K562 (cell line): ENCODE results near the gene WTIP. TPM values are rescaled to one million over a fixed set of nuclear protein-coding genes. Genes with fewer than 3 reads are reported as not detected.

Experiments
- BRF1 ChIP-seq: IDR thresholded peaks from 3 replicates; pipeline ENCODE4 v1.6.1; 2011; ENCODE audit warnings: borderline replicate concordance, mild to moderate bottlenecking; ENCODE audit not compliant: insufficient read length; ENCODE audit errors: extremely low read depth
- GTF2F1 ChIP-seq: IDR thresholded peaks from 2 replicates; pipeline ENCODE4 v1.6.1; 2011; ENCODE audit warnings: low read depth, low read length, improper control_type of control experiment
- KDM1A ChIP-seq, 2 experiments: fragments of 450-650 bp; IDR thresholded peaks; 2 replicates each; pipeline ENCODE4 v1.6.1; 2016; ENCODE audit warnings: mild to moderate bottlenecking in 2 of 2
- MED1 ChIP-seq: sonication (generic); formaldehyde crosslinking; IDR thresholded peaks from 2 replicates; pipeline ENCODE4 v1.8.1; 2023; ENCODE audit warnings: missing genetic modification reagents, borderline replicate concordance
- NFXL1 ChIP-seq: fragments of 450-650 bp; formaldehyde crosslinking; IDR thresholded peaks from 2 replicates; pipeline ENCODE4 v1.4.0; 2021; ENCODE audit warnings: mild to moderate bottlenecking
- SIN3B ChIP-seq: fragments of 450-650 bp; IDR thresholded peaks from 2 replicates; pipeline ENCODE4 v1.6.1; 2017; ENCODE audit warnings: low read depth, mild to moderate bottlenecking, moderate library complexity
- SNIP1 ChIP-seq: fragments of 450-650 bp; IDR thresholded peaks from 2 replicates; pipeline ENCODE4 v1.7.1; 2017; ENCODE audit warnings: low read depth, mild to moderate bottlenecking
- SRSF3 ChIP-seq: fragments of 200-400 bp; formaldehyde crosslinking; IDR thresholded peaks from 2 replicates; pipeline ENCODE4 v1.6.1; 2016; ENCODE audit warnings: mild to moderate bottlenecking, low read length, moderate library complexity; ENCODE audit not compliant: insufficient read depth
- YY1 ChIP-seq, 3 experiments: IDR thresholded peaks; 2 replicates each; pipeline ENCODE4 v1.6.1; 2011; ENCODE audit warnings: low read length in 2 of 3, mild to moderate bottlenecking in 2 of 3, moderate library complexity in 2 of 3, borderline replicate concordance in 1 of 3, control low read depth in 1 of 3, low read depth in 1 of 3; ENCODE audit not compliant: insufficient read depth in 3 of 3, insufficient replicate concordance in 2 of 3, control insufficient read depth in 1 of 3, insufficient read length in 1 of 3; ENCODE audit errors: extremely low read depth in 1 of 3
- ZNF143 ChIP-seq: sonication (generic); formaldehyde crosslinking; IDR thresholded peaks from 2 replicates; pipeline ENCODE4 v1.9.0; 2022; ENCODE audit warnings: mild to moderate bottlenecking, missing genetic modification reagents
- ZNF184 ChIP-seq: sonication (generic); formaldehyde crosslinking; IDR thresholded peaks from 2 replicates; pipeline ENCODE4 v1.5.0; 2020; ENCODE audit warnings: missing genetic modification reagents
- ZNF561 ChIP-seq: fragments of 450-650 bp; formaldehyde crosslinking; conservative IDR thresholded peaks from 2 replicates; pipeline ENCODE4 v1.4.0; 2020; ENCODE audit warnings: mild to moderate bottlenecking, moderate library complexity
- ZNF785 ChIP-seq: fragments of 250-450 bp; sonication (Bioruptor Pico); IDR thresholded peaks from 2 replicates; pipeline ENCODE4 v1.4.0; 2020; ENCODE audit warnings: mild to moderate bottlenecking
- polyA plus RNA-seq, 8 experiments: library from polyadenylated mRNA; depleted of rRNA in 4 of 8; stranded (reverse) in 5 of 8; unstranded in 3 of 8; fragments of >200 nt; fragmentation: Nextera tagmentation in 2 of 8; fragmentation: Illumina TruSeq in 1 of 8; extraction: Ambion mirVana in 2 of 8; extraction: Trizol in 1 of 8; gene quantifications; 2 replicates each; pipeline versions ENCODE4 v1.2.1 to v1.2.3, GENCODE V29; 2011 to 2014; ENCODE audit warnings: inconsistent platforms in 1 of 8, missing spikeins in 1 of 8
- total RNA-seq, 7 experiments: library from RNA; depleted of rRNA in 6 of 7; stranded (reverse); fragments of >200 nt in 6 of 7; fragmentation: Illumina TruSeq in 2 of 7; extraction: Trizol in 2 of 7; gene quantifications; 2 replicates each; pipeline versions ENCODE4 v1.2.1 to v1.2.3, GENCODE V29; 2011 to 2021; ENCODE audit warnings: low replicate concordance in 1 of 7
- TF ChIP-seq, protein P1 (sequence below): fragments of 450-650 bp; IDR thresholded peaks from 2 replicates; pipeline ENCODE4 v1.6.1; 2016; ENCODE audit warnings: low read depth
- TF ChIP-seq, protein P2 (sequence below), 2 experiments: fragments of 150-350 bp in 1 of 2; IDR thresholded peaks; 2 replicates each; pipeline ENCODE4 v1.6.1; 2012 to 2016; ENCODE audit warnings: low read depth in 2 of 2, low read length in 2 of 2, mild to moderate bottlenecking in 1 of 2, moderate library complexity in 1 of 2

Gene WTIP
- total and polyA plus RNA-seq, 9 of the 15 experiments (the other 6 are each of a cell fraction or from before 2014, with no cell fraction given), result under 0.01 to 0.54 (median 0.27) TPM; not detected in 1

DNA sequence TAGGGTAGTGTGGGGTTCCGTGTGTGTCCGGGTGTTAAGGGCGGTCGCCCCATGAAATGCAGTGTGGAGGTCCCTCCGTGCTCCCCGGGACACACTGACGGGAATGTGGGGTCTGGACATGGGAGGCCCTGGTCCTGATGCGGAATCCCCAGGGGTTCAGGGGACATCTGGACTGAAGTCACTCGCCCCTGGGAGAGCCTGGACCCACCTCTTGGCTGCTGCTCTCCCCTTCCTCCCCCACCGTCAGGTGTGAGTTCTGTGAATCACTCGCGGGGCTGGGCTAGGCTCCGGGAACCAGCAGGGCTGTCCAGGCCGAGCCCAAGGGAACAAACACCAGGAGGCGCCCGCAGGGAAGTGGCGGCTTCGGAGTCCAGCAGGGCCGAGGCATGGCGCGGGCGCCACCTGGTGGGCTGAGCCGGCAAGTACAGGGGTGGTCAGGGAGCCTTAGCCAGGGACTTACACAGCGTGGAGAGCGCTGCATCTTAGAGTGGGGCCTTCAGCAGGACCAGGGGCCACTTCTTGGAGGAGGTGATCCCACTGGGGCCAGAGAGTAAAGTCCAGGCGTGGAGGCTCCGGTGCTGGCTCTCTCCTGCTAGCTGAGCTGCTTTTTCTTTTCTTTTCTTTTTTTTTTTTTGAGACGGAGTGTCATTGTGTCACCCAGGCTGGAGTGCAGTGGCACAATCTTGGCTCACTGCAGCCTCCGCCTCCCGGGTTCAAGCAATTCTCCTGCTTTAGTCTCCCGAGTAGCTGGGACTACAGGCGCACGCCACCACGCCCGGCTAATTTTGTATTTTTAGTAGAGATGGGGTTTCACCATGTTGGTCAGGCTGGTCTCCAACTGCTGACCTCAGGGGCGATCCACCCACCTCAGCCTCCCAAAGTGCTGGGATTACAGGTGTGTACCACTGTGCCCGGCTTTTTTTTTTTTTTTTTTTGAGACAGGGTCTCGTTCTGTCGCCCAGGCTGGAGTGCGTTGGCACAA, 20.1 kb downstream of the WTIP start (continued):
- TF ChIP-seq, protein P1, sequence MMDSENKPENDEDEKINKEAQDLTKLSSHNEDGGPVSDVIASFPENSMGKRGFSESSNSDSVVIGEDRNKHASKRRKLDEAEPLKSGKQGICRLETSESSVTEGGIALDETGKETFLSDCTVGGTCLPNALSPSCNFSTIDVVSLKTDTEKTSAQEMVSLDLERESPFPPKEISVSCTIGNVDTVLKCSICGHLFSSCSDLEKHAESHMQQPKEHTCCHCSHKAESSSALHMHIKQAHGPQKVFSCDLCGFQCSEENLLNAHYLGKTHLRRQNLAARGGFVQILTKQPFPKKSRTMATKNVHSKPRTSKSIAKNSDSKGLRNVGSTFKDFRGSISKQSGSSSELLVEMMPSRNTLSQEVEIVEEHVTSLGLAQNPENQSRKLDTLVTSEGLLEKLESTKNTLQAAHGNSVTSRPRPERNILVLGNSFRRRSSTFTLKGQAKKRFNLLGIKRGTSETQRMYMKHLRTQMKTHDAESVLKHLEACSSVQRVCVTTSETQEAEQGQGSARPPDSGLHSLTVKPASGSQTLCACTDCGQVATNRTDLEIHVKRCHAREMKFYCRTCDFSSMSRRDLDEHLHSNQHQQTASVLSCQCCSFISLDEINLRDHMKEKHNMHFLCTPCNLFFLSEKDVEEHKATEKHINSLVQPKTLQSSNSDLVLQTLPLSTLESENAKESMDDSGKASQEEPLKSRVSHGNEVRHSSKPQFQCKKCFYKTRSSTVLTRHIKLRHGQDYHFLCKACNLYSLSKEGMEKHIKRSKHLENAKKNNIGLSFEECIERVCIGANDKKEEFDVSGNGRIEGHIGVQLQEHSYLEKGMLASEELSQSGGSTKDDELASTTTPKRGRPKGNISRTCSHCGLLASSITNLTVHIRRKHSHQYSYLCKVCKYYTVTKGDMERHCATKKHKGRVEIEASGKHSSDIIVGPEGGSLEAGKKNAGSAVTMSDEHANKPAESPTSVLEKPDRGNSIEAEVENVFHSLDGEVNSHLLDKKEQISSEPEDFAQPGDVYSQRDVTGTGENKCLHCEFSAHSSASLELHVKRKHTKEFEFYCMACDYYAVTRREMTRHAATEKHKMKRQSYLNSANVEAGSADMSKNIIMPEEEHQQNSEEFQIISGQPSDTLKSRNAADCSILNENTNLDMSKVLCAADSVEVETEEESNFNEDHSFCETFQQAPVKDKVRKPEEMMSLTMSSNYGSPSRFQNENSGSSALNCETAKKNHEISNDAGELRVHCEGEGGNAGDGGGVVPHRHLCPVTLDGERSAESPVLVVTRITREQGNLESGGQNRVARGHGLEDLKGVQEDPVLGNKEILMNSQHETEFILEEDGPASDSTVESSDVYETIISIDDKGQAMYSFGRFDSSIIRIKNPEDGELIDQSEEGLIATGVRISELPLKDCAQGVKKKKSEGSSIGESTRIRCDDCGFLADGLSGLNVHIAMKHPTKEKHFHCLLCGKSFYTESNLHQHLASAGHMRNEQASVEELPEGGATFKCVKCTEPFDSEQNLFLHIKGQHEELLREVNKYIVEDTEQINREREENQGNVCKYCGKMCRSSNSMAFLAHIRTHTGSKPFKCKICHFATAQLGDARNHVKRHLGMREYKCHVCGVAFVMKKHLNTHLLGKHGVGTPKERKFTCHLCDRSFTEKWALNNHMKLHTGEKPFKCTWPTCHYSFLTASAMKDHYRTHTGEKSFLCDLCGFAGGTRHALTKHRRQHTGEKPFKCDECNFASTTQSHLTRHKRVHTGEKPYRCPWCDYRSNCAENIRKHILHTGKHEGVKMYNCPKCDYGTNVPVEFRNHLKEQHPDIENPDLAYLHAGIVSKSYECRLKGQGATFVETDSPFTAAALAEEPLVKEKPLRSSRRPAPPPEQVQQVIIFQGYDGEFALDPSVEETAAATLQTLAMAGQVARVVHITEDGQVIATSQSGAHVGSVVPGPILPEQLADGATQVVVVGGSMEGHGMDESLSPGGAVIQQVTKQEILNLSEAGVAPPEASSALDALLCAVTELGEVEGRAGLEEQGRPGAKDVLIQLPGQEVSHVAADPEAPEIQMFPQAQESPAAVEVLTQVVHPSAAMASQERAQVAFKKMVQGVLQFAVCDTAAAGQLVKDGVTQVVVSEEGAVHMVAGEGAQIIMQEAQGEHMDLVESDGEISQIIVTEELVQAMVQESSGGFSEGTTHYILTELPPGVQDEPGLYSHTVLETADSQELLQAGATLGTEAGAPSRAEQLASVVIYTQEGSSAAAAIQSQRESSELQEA, result no peak
- TF ChIP-seq GTF2F1 (no peak), BRF1 (no peak), SRSF3 (no peak), ZNF184 (no peak), YY1 (IDR thresholded peaks at IDR 0.05; ENCODE audit: borderline replicate concordance in 1 of 3, control insufficient read depth in 1 of 3, extremely low read depth in 1 of 3, insufficient read depth in 3 of 3, insufficient read length in 1 of 3, insufficient replicate concordance in 2 of 3, low read depth in 1 of 3, low read length in 2 of 3) (peak in 1 of 3 experiments; percentile 38), ZNF561 (no peak), MED1 (CRISPR knock-in tag) (no peak), NFXL1 (CRISPR knock-in tag) (no peak), ZNF785 (CRISPR knock-in tag) (no peak), SIN3B (no peak), SNIP1 (no peak), ZNF143 (CRISPR knock-in tag) (no peak), KDM1A (IDR thresholded peaks at IDR 0.05) (no peak)
- TF ChIP-seq, protein P2, sequence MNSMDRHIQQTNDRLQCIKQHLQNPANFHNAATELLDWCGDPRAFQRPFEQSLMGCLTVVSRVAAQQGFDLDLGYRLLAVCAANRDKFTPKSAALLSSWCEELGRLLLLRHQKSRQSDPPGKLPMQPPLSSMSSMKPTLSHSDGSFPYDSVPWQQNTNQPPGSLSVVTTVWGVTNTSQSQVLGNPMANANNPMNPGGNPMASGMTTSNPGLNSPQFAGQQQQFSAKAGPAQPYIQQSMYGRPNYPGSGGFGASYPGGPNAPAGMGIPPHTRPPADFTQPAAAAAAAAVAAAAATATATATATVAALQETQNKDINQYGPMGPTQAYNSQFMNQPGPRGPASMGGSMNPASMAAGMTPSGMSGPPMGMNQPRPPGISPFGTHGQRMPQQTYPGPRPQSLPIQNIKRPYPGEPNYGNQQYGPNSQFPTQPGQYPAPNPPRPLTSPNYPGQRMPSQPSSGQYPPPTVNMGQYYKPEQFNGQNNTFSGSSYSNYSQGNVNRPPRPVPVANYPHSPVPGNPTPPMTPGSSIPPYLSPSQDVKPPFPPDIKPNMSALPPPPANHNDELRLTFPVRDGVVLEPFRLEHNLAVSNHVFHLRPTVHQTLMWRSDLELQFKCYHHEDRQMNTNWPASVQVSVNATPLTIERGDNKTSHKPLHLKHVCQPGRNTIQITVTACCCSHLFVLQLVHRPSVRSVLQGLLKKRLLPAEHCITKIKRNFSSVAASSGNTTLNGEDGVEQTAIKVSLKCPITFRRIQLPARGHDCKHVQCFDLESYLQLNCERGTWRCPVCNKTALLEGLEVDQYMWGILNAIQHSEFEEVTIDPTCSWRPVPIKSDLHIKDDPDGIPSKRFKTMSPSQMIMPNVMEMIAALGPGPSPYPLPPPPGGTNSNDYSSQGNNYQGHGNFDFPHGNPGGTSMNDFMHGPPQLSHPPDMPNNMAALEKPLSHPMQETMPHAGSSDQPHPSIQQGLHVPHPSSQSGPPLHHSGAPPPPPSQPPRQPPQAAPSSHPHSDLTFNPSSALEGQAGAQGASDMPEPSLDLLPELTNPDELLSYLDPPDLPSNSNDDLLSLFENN (IDR thresholded peaks at IDR 0.05; ENCODE audit: low read depth in 2 of 2, low read length in 2 of 2), result peak in 1 of 2 experiments; percentile 47; a peak in 1 of 4 replicates
